ENCODE data around the gene MAML3.

MAML3 gene

GRCh38 chr4:139761461-139761860, 392.5 kb downstream of the MAML3 start:
- TF ChIP-seq CTCF (conservative IDR thresholded peaks at IDR 0.05; ENCODE audit: low read depth, low read length): peak; percentile 49
- H3K4me3 ChIP-seq (ENCODE audit: low read depth, low read length): no peak overlapping the region
- peak; percentile 46 for DNase-seq (ENCODE audit: low read depth)

GRCh38 chr4:139760567-139760966, 393.4 kb downstream of the MAML3 start:
- no peak overlapping the region for H3K4me3 ChIP-seq (ENCODE audit: low read depth, low read length)
- TF ChIP-seq CTCF (conservative IDR thresholded peaks at IDR 0.05; ENCODE audit: low read depth, low read length): no peak
- no peak for DNase-seq (ENCODE audit: low read depth)

GRCh38 chr4:139759097-139759496, 394.9 kb downstream of the MAML3 start:
- no peak for DNase-seq (ENCODE audit: low read depth)
- no peak for TF ChIP-seq CTCF (conservative IDR thresholded peaks at IDR 0.05; ENCODE audit: low read depth, low read length)
- H3K4me3 ChIP-seq (ENCODE audit: low read depth, low read length): no peak overlapping the region

- DNase-seq (ENCODE audit: low read depth): no peak
- H3K4me3 ChIP-seq (ENCODE audit: low read depth, low read length): no peak overlapping the region
- TF ChIP-seq CTCF (conservative IDR thresholded peaks at IDR 0.05; ENCODE audit: low read depth, low read length): no peak
Observed at GRCh38 chr4:139756391-139757180, 397.4 kb downstream of the MAML3 start.

- TF ChIP-seq CTCF (conservative IDR thresholded peaks at IDR 0.05; ENCODE audit: low read depth, low read length): no peak
Observed at GRCh38 chr4:139754938-139755337, 399.0 kb downstream of the MAML3 start.

GRCh38 chr4:139753686-139754085, 400.3 kb downstream of the MAML3 start:
- no peak for TF ChIP-seq CTCF (conservative IDR thresholded peaks at IDR 0.05; ENCODE audit: low read depth, low read length)
- H3K4me3 ChIP-seq (ENCODE audit: low read depth, low read length): no peak overlapping the region
- DNase-seq (ENCODE audit: low read depth): no peak

More at GRCh38 chr4:139754938-139755337, 399.0 kb downstream of the MAML3 start:
- H3K4me3 ChIP-seq (ENCODE audit: low read depth, low read length): no peak overlapping the region
- no peak for DNase-seq (ENCODE audit: low read depth)
